ENCODE measurements around the gene LAGE3.

LAGE3 gene

DNA sequence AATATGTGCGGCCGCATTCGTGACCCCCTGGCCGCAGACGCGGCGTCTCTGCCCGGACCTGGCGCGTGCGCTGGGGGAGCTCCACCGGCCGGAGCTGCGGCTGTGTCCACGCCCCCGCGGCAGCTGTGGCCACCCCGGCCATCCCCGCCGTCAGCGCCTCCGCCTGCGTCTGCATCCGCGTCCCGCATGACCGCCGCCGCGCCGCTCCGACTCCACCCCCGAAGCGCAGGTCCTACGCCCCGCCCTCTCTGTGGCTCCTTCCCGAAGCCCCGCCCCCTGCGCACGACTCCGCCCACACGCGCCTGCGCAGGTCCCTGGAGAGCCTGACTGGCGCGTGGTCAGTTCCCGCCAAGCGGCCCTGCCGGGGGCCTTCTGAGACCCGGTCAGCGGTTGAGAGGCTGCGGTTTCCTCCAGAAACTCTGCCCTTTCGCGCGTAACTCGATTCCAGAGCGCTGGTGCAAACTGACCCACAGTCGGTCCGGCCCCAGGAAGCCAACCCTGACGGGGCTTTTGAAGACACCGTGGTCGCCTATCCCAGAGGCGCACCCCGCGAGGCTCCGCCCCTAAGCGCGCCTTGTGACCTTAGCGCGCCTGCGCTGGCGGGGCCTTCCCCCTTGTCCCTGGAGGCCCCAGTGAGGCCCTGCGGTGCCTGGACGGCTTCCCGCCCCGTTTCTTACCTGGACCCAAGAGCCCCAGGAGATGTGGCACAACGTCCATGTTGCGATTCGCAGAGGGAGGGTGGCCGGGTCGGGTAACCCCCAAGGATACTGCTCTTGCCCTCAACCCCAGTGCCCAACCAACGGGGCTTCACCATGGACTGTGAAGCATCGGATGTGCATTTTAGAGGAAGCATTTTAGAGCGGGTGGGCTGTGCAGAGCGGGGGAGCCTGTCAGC is at the start of gene LAGE3 (continued):
- TF ChIP-seq, protein P1, sequence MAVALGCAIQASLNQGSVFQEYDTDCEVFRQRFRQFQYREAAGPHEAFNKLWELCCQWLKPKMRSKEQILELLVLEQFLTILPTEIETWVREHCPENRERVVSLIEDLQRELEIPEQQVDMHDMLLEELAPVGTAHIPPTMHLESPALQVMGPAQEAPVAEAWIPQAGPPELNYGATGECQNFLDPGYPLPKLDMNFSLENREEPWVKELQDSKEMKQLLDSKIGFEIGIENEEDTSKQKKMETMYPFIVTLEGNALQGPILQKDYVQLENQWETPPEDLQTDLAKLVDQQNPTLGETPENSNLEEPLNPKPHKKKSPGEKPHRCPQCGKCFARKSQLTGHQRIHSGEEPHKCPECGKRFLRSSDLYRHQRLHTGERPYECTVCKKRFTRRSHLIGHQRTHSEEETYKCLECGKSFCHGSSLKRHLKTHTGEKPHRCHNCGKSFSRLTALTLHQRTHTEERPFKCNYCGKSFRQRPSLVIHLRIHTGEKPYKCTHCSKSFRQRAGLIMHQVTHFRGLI (tag by site-specific recombination; IDR thresholded peaks at IDR 0.05) = no peak
- TF ChIP-seq ZNF558 (tag by site-specific recombination; IDR thresholded peaks at IDR 0.05) (no peak), MEIS1 (CRISPR knock-in tag; IDR thresholded peaks at IDR 0.05; ENCODE audit: borderline replicate concordance) (no peak), ZNF335 (tag by site-specific recombination; conservative IDR thresholded peaks at IDR 0.05) (peak; percentile 99), ZNF48 (tag by site-specific recombination; IDR thresholded peaks at IDR 0.05) (no peak), ZNF19 (tag by site-specific recombination; IDR thresholded peaks at IDR 0.05; ENCODE audit: low read depth) (no peak), ZSCAN16 (tag by site-specific recombination; IDR thresholded peaks at IDR 0.05) (no peak), ZNF23 (tag by site-specific recombination; IDR thresholded peaks at IDR 0.05; ENCODE audit: borderline replicate concordance) (no peak), ZNF16 (tag by site-specific recombination; IDR thresholded peaks at IDR 0.05; ENCODE audit: low read depth) (no peak), SP3 (tag by site-specific recombination; IDR thresholded peaks at IDR 0.05) (peak; percentile 96), ZBTB21 (tag by site-specific recombination; IDR thresholded peaks at IDR 0.05) (no peak), ZBTB48 (tag by site-specific recombination; IDR thresholded peaks at IDR 0.05) (peak; percentile 55; the same call in 1 of the 2 replicates), ZNF560 (tag by site-specific recombination; IDR thresholded peaks at IDR 0.05; ENCODE audit: borderline replicate concordance) (no peak), ZNF530 (tag by site-specific recombination; IDR thresholded peaks at IDR 0.05; ENCODE audit: low read depth) (no peak), ZNF792 (tag by site-specific recombination; IDR thresholded peaks at IDR 0.05) (no peak), GLIS1 (tag by site-specific recombination; IDR thresholded peaks at IDR 0.05) (peak; percentile 60), TCF7L2 (IDR thresholded peaks at IDR 0.05; ENCODE audit: borderline replicate concordance, low read depth, low read length) (peak; percentile 49; the same call in 1 of the 2 replicates), ZNF146 (tag by site-specific recombination; IDR thresholded peaks at IDR 0.05) (no peak), ZNF37A (tag by site-specific recombination; IDR thresholded peaks at IDR 0.05) (no peak), PRDM1 (tag by site-specific recombination; IDR thresholded peaks at IDR 0.05) (no peak), ZNF521 (tag by site-specific recombination; IDR thresholded peaks at IDR 0.05) (no peak), EGR2 (tag by site-specific recombination; IDR thresholded peaks at IDR 0.05; ENCODE audit: low read depth) (peak; percentile 52), GLI4 (tag by site-specific recombination; IDR thresholded peaks at IDR 0.05) (no peak), ZNF140 (tag by site-specific recombination; IDR thresholded peaks at IDR 0.05) (no peak), HOXC10 (CRISPR knock-in tag; IDR thresholded peaks at IDR 0.05) (no peak)
- TF ChIP-seq, protein P2, sequence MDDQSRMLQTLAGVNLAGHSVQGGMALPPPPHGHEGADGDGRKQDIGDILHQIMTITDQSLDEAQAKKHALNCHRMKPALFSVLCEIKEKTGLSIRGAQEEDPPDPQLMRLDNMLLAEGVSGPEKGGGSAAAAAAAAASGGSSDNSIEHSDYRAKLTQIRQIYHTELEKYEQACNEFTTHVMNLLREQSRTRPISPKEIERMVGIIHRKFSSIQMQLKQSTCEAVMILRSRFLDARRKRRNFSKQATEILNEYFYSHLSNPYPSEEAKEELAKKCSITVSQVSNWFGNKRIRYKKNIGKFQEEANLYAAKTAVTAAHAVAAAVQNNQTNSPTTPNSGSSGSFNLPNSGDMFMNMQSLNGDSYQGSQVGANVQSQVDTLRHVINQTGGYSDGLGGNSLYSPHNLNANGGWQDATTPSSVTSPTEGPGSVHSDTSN (CRISPR knock-in tag; IDR thresholded peaks at IDR 0.05) = peak; percentile 8; the same call in 1 of the 2 replicates
- TF ChIP-seq, protein P3, sequence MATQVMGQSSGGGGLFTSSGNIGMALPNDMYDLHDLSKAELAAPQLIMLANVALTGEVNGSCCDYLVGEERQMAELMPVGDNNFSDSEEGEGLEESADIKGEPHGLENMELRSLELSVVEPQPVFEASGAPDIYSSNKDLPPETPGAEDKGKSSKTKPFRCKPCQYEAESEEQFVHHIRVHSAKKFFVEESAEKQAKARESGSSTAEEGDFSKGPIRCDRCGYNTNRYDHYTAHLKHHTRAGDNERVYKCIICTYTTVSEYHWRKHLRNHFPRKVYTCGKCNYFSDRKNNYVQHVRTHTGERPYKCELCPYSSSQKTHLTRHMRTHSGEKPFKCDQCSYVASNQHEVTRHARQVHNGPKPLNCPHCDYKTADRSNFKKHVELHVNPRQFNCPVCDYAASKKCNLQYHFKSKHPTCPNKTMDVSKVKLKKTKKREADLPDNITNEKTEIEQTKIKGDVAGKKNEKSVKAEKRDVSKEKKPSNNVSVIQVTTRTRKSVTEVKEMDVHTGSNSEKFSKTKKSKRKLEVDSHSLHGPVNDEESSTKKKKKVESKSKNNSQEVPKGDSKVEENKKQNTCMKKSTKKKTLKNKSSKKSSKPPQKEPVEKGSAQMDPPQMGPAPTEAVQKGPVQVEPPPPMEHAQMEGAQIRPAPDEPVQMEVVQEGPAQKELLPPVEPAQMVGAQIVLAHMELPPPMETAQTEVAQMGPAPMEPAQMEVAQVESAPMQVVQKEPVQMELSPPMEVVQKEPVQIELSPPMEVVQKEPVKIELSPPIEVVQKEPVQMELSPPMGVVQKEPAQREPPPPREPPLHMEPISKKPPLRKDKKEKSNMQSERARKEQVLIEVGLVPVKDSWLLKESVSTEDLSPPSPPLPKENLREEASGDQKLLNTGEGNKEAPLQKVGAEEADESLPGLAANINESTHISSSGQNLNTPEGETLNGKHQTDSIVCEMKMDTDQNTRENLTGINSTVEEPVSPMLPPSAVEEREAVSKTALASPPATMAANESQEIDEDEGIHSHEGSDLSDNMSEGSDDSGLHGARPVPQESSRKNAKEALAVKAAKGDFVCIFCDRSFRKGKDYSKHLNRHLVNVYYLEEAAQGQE (tag by site-specific recombination; IDR thresholded peaks at IDR 0.05) = no peak
- TF ChIP-seq, protein P4, sequence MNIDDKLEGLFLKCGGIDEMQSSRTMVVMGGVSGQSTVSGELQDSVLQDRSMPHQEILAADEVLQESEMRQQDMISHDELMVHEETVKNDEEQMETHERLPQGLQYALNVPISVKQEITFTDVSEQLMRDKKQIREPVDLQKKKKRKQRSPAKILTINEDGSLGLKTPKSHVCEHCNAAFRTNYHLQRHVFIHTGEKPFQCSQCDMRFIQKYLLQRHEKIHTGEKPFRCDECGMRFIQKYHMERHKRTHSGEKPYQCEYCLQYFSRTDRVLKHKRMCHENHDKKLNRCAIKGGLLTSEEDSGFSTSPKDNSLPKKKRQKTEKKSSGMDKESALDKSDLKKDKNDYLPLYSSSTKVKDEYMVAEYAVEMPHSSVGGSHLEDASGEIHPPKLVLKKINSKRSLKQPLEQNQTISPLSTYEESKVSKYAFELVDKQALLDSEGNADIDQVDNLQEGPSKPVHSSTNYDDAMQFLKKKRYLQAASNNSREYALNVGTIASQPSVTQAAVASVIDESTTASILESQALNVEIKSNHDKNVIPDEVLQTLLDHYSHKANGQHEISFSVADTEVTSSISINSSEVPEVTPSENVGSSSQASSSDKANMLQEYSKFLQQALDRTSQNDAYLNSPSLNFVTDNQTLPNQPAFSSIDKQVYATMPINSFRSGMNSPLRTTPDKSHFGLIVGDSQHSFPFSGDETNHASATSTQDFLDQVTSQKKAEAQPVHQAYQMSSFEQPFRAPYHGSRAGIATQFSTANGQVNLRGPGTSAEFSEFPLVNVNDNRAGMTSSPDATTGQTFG (tag by site-specific recombination; IDR thresholded peaks at IDR 0.05; ENCODE audit: borderline replicate concordance) = no peak
- TF ChIP-seq, protein P5, sequence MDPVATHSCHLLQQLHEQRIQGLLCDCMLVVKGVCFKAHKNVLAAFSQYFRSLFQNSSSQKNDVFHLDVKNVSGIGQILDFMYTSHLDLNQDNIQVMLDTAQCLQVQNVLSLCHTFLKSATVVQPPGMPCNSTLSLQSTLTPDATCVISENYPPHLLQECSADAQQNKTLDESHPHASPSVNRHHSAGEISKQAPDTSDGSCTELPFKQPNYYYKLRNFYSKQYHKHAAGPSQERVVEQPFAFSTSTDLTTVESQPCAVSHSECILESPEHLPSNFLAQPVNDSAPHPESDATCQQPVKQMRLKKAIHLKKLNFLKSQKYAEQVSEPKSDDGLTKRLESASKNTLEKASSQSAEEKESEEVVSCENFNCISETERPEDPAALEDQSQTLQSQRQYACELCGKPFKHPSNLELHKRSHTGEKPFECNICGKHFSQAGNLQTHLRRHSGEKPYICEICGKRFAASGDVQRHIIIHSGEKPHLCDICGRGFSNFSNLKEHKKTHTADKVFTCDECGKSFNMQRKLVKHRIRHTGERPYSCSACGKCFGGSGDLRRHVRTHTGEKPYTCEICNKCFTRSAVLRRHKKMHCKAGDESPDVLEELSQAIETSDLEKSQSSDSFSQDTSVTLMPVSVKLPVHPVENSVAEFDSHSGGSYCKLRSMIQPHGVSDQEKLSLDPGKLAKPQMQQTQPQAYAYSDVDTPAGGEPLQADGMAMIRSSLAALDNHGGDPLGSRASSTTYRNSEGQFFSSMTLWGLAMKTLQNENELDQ (tag by site-specific recombination; IDR thresholded peaks at IDR 0.05; ENCODE audit: low read depth) = no peak

Measured in HEK293 (cell line).